ENCODE measurements around the gene STXBP1. TPM values are rescaled to one million over a fixed set of nuclear protein-coding genes. Genes with fewer than 3 reads are reported as not detected.

STXBP1 gene
- polyA plus RNA-seq, 1 donor, result 15.7 TPM

DNA sequence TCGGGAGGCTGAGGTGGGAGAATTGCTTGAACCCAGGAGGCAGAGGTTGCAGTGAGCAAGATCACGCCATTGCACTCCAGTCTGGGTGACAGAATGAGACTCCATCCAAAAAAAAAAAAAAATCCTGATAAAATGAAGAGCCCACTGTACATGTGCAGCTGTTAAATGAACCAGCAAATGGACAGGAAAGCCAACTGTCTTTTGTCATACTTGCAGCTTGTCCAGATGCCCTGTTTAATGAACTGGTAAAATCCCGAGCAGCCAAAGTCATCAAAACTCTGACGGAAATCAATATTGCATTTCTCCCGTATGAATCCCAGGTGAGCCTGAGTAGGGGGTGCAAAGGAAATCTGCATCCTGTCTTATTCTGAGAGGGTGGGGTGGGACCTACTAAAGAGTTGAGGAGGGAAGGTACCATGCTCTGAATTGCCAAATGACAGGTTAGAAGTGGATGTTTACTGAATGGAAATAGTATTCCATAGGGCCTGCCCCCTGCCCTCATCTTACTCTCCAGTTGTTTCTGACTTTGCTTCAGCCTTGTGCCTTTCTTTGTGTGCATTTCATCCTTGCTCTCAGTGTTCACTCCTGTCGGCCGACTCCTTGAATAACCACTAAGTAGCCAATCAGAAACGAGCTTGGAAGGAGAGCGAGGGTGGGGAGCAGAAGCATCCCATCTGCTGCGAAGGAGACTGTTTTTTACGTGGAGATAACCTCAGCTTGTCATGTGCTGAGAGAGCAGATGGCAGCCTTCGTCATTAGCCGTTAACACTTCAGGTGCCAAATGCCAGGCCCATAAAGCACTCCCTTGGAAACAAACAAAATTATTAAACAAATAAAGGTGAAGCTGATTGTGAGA is 49.0 kb downstream of the STXBP1 start:
- DNase-seq, result no peak

DNA sequence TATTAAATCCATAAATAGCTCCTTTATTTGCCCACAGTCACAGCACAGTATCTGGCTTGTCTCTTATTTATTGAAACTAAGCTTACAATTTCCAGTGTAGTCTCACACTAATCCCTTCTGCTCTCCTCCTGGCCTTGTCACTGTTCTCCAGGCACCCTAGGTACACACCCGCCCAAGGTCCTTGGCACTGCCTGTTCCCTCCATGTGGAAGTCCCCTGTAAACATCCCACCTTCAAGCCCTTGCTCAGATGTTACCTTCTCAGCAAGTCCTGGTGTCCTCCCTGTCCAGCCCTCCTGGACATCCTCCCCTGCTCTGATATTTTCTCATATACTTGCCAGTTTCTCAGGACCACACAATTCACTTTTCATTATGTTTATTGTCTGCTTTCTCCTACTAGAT is 50.5 kb downstream of the STXBP1 start:
- DNase-seq, result no peak

DNA sequence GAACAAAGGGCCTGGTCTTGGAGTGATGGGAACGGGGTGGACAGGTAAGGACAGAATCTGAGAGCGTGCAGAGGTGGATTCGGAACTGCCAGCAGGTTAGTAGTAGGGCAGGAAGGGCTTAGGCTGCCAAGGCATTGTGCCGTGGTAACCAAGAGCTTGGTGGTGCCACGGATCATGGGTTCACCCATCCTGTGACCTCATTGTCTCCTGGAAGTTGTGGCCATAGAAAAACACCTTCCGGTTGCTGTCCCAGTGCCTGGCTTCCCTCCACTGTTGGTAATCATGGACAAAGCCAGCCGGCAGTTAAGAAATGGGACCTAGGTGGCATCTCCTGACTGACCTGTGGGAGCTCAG is 52.2 kb downstream of the STXBP1 start:
- DNase-seq, result no peak

DNA sequence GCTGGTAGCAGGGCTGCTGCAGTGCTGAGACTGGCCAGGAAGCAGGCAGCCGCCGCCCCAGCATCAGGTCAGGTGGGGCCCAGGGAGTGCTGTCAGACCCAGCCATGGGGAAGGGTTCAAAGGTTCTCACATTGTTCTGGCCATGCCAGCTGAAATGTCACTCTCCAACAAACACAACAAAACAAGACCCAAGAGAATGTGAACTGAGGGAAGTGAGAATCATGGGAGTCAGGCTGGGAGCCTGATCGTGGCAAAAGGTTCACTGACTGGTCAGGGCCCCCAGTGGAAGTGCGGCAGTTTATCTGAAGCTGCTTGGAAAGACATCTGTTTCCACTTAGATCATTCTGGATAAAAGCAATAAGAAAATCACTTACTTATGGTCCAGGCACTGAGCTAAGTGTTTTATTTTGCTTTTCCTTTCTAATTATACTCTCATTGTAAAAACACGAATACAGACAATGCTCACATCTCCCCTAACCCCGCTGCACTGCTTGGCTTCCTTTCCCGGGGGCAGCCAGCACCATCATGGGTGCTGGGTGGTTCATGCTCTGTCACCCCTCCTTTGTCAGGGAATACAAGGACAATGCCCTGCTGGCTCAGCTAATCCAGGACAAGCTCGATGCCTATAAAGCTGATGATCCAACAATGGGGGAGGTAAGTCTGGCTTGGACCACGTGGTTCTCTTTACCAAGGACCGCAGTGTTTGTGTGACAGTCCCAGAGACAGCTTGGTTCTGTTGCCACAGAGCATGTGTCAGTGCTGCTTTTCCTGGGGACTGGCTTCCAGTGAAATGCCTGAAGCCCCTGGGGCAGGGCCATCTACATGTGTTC is 52.8 kb downstream of the STXBP1 start:
- no peak for DNase-seq

DNA sequence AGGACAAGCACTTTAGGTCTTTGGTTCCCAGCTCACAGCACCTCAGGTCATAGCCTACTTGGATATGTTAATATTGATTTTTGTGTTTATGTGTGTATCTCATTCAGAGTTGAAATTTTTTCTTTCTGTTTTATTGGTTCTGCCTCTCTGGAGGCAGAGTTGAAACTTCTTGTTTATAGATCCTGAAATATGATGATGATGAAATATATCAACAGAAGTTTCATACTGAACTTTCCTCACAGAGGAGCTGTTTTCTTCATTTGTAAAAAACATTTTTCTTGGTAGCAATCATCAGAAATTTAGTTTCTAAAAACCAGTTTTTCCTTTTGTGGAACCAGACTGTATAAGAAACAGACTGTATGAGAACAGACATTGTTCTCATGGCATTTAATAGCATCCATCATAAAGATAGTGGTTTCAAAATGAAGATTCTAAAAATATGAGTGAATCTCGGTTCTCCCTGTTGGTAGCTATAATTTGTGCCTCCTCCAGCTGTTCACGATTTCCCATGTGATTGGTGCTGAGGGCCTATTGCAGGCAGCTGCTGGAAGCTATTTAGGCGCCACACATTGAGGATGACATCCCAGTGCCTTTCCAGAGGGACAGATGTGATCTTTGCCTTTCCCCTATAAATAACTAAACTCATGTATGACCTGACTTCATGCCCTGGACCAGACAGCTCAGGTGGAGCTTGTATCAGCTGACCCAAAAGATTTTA is 55.2 kb downstream of the STXBP1 start:
- no peak for DNase-seq

DNA sequence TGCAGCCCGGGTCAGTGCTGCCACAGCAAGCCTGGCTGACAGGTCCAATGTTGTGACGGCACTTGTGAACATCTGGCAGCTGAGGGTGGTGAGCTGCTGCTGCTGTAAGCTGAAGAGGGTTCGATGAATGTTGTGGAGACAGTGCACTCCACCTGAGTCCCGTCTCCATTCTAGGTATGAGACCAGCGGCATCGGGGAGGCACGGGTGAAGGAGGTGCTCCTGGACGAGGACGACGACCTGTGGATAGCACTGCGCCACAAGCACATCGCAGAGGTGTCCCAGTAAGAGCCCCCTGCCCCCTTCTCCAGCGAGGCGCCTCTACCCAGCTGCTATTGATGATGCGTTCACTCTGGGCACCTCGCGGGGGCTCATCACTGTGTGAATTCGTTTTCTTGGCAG is 55.8 kb downstream of the STXBP1 start:
- no peak for DNase-seq

DNA sequence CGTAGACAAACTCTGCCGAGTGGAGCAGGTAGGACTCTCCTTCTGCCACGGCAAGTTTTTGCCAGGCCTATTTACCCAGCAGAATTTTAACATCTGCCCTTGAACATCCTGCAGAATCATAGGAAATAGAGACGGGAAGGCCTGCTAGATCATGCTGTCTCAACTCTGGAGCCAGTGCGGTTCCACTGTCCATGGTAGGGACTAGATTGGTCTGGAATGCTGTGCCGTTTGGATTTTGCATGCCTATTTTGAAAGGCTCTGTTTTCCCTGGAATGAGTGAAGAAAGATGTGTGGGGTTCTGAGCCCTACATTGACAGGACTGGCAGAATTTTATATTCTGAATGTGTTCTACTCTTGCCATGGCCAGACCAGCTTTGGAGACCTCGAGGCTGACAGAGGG is 61.2 kb downstream of the STXBP1 start:
- no peak for DNase-seq

DNA sequence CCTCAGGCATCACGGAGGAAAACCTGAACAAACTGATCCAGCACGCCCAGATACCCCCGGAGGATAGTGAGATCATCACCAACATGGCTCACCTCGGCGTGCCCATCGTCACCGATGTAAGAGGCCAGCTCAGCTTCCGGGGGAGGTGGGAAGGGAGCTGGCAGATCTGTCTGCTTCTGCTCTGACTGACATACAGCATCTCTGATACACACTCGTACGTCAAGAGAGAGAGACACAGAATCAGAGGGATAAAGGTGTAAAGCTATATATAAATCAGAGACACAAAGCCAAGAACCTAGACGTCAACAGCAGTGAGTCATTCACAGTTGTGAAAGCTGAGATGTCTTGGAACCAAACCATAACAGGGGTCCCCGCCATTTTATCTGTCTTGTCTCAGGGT is 64.6 kb downstream of the STXBP1 start:
- no peak for DNase-seq

DNA sequence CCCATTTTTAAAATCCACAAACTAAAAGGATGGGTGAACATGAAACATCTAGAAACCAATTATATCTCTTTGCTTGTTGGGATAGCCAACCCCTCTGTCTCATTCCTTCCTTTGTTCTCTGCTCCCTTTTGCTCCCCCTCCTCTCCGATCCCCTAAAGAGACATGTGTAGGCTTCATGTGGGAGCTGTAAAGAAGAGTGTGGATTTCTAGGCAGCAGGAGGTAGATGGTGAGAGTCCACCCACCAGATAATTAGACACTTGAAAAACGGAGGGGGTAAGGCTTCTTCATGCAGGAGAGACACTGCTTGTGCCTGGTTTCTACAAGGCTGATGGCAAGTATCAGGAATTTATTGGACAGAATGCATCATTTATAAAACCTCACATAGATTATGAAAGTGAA is 67.4 kb downstream of the STXBP1 start:
- no peak for DNase-seq

DNA sequence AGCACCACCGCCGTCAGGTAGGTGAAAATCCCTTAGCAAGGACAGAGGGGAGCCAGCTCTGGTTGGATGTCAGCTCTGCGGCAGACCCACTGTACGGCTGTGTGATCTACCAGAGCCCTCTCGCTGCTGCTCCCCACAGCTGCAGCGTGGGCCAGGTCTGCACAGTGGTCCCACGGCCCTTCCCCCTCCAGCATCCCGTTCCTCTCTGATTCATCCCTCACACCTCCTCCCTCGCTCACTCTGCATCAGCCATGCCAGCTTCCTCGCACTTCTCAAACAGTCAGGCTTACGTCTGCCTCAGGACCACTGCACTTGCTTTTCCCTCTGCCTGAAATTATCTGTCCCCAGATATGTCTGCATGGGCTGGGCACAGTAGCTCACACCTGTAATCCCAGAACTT is 68.1 kb downstream of the STXBP1 start:
- no peak for DNase-seq

DNA sequence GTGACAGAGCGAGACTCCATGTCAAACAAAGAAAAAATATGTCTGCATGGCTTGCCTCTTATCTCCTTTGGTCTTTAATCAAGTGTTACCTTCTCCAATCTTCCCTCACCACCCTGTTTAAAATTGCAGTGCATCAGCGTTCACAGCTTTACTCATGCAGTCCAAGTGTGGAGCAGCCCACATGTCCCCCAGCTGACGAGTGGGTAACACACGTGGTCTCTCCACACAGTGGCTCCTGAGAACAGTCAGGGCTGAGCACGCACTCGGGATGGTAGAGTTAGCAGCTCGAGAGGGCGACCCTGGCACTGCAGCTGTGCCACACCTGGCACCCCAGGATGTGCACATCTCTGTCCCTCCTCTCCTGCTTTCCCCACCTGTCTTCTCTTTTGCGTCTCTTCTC is 68.8 kb downstream of the STXBP1 start:
- DNase-seq, result no peak

DNA sequence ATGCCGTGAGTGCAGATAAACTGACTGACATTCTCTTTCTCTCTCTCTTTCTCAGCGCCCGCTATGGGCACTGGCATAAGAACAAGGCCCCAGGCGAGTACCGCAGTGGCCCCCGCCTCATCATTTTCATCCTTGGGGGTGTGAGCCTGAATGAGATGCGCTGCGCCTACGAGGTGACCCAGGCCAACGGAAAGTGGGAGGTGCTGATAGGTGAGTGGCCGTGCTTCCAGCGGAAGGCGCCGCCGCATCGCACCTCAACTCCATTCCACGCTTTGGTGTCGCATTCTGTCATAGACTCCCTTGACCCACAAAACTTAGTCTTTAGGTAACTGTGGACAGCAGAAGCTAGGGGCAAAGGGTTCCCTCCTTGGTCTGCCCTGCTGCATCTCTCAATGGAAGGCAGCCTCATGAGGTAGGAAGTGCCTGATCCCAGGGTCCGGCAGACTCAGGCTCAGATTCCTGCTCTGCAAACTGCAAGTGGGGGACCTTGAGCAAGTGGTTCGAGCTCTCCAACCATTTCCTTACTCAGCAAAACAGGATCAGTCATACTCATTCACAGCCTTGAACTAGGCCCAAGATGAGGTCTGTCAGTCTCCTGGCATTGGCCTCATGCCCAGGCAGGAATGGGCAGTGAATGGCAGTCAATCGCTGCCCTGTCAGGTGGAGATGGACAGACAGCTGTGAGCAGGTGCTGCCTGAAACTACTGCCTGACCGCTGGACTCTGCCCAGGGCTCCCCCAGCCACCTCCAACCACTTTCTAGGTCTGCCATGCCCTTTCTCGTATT is 70.5 kb downstream of the STXBP1 start:
- no peak for DNase-seq

DNA sequence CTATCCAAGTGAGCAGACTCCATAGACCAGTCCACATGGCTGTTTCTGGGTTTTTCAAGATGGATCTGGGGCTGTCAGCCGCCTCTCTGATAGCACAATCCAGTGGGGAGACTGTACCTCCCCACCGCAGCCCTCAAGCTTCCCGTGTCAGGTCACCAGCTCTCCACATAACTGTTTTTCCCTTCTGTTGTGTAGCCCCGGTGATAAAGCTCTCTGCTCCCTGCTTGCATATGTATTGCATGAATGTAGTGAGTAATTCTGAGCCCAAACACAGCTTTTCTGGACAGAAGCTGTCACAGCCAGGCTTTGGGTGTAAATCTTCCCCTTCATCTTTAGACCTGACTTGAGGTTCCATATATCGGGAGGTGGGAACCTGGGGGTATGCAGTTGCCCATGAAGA is 71.6 kb downstream of the STXBP1 start:
- no peak for DNase-seq

DNA sequence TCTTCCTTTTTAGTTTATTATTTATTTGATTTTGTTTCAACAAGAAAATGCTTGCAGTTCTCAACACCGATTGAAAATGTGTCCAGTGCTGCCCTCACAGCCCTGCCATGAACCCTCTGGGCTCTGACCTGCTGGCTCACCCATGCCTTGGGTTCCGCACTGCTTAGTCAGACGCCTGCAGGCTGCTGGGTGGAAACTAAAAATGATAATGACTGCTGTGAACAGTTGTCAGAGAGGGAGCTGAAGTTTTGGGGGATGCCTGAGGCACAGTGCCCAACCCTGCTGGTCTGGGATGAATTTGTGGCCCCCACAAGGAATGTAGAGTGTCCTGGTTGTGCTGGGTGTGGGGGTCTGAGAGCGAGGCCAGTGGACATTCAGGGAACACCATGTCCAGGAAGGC is 72.5 kb downstream of the STXBP1 start:
- DNase-seq, result no peak

DNA sequence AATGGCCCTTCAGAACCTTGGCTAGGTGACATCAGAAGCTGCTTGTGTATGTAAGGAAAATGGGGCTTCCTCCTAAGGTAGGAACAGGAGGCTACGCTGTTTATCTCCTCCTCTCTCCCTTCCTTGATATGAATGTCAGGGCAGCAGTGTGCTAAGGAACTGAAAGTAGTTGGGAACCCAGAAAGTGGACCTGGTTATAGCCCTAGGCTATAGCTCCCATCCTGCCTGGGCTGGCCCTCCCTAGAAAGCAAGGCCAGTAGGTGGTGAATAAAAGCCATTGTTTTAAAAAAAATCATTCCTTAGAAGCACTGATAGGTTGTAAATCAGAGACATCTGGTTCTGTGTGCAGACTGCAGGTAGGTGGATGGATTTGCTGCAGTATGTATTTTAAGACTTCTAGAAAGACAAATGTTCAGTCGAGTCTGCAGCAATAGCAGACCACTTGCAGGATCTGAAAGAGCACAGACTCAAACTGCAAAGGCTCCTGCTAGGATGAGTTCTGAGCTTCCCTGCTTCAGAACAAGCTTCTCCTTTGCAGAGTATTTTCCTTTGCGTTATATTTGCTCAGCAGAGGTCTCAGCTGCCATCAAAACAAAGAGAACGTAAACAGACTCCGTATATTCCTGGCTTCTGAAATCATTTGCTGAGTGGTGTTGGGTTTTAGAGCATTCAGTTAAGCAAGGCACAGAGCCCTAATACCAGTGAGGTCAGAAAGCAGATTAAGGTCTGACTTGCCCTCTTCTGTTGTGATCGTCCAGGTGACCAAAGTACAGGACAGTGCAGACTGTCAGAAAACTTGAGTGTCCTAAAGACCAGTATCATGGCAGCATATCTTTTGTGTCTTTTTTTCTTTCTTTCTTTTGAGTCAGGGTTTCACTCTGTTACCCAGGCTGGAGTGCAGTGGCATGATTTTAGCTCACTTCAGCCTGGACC is 74.7 kb downstream of the STXBP1 start:
- DNase-seq, result no peak

DNA sequence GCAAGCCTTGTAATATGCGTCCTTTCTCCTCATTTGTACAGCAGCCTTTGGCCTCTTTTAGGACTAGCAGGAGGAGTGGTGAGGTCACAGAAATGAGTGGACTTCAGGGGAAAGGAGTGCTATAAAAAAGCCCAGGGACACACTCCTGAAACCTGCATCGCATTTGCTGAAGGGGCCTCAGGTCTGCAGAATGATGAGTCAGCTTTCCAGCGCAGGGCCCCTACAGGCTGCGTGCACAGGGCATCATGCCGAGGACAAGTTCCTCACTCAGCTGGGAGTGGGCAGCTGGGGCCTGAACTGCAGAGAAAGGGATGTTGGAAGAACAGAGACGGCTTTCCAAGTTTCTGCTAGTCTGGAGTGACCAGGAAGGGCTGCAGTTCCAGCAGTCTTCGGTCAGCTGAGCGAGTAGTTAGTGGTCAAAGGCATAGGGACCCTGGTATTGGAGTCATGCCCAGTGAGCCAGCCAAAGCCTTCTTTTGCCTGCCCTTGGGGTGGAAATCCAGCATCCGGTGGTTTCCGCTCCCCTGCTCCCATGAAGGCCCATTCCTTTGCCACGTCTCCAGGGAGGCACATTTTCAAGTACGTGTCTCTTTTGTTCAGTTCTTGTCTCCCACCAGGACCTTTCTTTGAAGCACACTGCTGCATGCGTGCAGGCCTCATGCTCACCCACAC is 77.4 kb downstream of the STXBP1 start:
- DNase-seq, result no peak

DNA sequence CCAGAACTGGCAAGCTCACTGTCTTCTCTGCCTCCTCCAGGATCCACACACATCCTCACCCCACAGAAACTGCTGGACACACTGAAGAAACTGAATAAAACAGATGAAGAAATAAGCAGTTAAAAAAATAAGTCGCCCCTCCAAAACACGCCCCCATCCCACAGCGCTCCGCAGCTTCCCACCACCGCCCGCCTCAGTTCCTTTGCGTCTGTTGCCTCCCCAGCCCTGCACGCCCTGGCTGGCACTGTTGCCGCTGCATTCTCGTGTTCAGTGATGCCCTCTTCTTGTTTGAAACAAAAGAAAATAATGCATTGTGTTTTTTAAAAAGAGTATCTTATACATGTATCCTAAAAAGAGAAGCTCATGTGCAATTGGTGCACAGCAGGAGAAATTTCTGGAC is 78.7 kb downstream of the STXBP1 start:
- DNase-seq, result no peak

DNA sequence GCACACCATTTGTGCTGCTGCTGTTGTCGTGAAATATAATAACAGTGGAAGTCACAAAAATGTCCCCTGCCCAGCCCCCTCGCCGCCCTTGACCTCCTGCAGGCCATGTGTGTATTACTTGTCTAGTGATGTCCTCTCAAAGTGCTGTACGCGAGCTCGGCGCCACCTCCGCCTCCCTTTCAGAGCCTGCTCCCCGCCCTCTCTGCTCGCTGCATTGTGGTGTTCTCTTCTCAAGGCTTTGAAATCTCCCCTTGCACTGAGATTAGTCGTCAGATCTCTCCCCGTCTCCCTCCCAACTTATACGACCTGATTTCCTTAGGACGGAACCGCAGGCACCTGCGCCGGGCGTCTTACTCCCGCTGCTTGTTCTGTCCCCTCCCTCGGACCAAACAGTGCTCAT is 80.0 kb downstream of the STXBP1 start:
- DNase-seq, result no peak

DNA sequence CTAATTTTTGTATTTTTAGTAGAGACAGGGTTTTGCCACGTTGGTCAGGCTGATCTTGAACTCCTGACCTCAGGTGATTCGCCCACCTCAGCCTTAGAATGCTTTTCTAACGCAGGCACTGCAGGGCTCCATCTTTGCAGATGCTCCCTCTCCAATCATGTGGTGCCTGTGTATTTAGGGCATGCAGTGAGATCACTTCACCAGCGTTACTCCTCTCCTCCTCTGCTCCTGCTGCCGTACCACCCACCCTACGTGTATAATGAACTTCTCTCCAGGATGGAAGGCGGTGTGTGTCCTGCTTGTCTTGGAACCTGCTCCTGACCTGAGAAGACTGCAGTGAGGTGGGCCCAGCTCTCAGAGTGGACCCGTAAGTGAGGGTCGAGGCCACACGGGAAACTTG is 81.1 kb downstream of the STXBP1 start:
- no peak for DNase-seq

DNA sequence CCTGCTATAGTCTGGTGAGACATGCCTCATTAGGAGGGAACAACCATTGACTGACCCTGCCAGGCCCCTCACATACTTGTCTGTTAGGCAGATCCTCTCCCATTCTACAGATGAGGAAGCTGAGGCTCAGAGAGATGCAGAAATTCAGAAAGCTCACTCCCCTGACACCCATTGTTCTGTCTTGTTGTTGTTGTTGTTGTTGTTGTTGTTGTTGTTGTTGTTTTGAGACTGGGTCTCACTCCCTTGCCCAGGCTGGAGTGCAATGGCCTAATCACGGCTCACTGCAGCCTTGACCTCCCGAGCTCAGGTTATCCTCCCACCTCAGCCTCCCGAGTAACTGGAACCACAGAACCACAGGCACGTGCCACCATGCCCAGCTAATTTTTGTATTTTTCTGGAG is 81.6 kb downstream of the STXBP1 start:
- no peak for DNase-seq
